SK-N-SH (cell line): ENCODE measurements around the gene TTLL7.

Experiments
- CHD2 ChIP-seq: fragments of 150-350 bp; IDR thresholded peaks from 2 replicates; pipeline ENCODE4 v1.6.1; 2018; ENCODE audit warnings: low read length; ENCODE audit not compliant: partially characterized antibody
- EP300 ChIP-seq, 2 experiments: IDR thresholded peaks; 2 replicates each; pipeline versions ENCODE4 v1.4.0 to v1.6.1; 2012; ENCODE audit warnings: borderline replicate concordance in 1 of 2, low read depth in 1 of 2, low read length in 1 of 2
- EZH2phosphoT487 ChIP-seq: fragments of 200-600 bp; sonication (generic); IDR thresholded peaks from 2 replicates; pipeline ENCODE4 v1.6.1; 2017; ENCODE audit warnings: low read depth, mixed run types, mild to moderate bottlenecking, antibody characterized with exemption, moderate library complexity, borderline replicate concordance
- FOXM1 ChIP-seq: IDR thresholded peaks from 2 replicates; pipeline ENCODE4 v1.4.0; 2012; ENCODE audit warnings: low read depth, mild to moderate bottlenecking
- POLR2AphosphoS5 ChIP-seq: IDR thresholded peaks from 2 replicates; pipeline ENCODE4 v1.6.1; 2012; ENCODE audit warnings: low read depth, low read length
- TAF1 ChIP-seq: IDR thresholded peaks from 2 replicates; pipeline ENCODE4 v1.6.1; 2012; ENCODE audit warnings: low read depth, mild to moderate bottlenecking, low read length, moderate library complexity, borderline replicate concordance
- YY1 ChIP-seq: IDR thresholded peaks from 2 replicates; pipeline ENCODE4 v1.4.0; 2012; ENCODE audit warnings: low read depth, mild to moderate bottlenecking
- TF ChIP-seq, protein P1 (sequence below): fragments of 200-600 bp; sonication (generic); IDR thresholded peaks from 2 replicates; pipeline ENCODE4 v1.6.1; 2017; ENCODE audit warnings: antibody characterized with exemption, mild to moderate bottlenecking, moderate library complexity
- TF ChIP-seq, protein P2 (sequence below): IDR thresholded peaks from 2 replicates; pipeline ENCODE4 v1.4.0; 2012; ENCODE audit warnings: low read depth

GRCh38 chr1:84021822-84022221 lies 22.9 kb upstream of the TTLL7 start:
- TF ChIP-seq, protein P1, sequence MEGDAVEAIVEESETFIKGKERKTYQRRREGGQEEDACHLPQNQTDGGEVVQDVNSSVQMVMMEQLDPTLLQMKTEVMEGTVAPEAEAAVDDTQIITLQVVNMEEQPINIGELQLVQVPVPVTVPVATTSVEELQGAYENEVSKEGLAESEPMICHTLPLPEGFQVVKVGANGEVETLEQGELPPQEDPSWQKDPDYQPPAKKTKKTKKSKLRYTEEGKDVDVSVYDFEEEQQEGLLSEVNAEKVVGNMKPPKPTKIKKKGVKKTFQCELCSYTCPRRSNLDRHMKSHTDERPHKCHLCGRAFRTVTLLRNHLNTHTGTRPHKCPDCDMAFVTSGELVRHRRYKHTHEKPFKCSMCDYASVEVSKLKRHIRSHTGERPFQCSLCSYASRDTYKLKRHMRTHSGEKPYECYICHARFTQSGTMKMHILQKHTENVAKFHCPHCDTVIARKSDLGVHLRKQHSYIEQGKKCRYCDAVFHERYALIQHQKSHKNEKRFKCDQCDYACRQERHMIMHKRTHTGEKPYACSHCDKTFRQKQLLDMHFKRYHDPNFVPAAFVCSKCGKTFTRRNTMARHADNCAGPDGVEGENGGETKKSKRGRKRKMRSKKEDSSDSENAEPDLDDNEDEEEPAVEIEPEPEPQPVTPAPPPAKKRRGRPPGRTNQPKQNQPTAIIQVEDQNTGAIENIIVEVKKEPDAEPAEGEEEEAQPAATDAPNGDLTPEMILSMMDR: no peak
- TF ChIP-seq YY1 (no peak), POLR2AphosphoS5 (no peak), EP300 (IDR thresholded peaks at IDR 0.05; ENCODE audit: borderline replicate concordance in 1 of 2, low read depth in 1 of 2, low read length in 1 of 2) (no peak), TAF1 (no peak), EZH2phosphoT487 (no peak), FOXM1 (no peak), CHD2 (no peak)
- TF ChIP-seq, protein P2, sequence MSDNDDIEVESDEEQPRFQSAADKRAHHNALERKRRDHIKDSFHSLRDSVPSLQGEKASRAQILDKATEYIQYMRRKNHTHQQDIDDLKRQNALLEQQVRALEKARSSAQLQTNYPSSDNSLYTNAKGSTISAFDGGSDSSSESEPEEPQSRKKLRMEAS: no peak
